22Rv1 (cell line): ENCODE results near the gene SEMA6D.

Source experiments
- H3K27ac ChIP-seq: fragments of 450-650 bp; 2 replicates; pipeline ENCODE4 v1.5.1; 2017
- ZFX ChIP-seq: fragments of 450-650 bp; IDR thresholded peaks from 2 replicates; pipeline ENCODE4 v1.6.1; 2017; ENCODE audit warnings: antibody characterized with exemption, borderline replicate concordance
- TF ChIP-seq, protein P1 (sequence below): fragments of 450-650 bp; IDR thresholded peaks from 2 replicates; pipeline ENCODE4 v1.5.1; 2017; ENCODE audit warnings: mild to moderate bottlenecking

The SEMA6D gene

DNA sequence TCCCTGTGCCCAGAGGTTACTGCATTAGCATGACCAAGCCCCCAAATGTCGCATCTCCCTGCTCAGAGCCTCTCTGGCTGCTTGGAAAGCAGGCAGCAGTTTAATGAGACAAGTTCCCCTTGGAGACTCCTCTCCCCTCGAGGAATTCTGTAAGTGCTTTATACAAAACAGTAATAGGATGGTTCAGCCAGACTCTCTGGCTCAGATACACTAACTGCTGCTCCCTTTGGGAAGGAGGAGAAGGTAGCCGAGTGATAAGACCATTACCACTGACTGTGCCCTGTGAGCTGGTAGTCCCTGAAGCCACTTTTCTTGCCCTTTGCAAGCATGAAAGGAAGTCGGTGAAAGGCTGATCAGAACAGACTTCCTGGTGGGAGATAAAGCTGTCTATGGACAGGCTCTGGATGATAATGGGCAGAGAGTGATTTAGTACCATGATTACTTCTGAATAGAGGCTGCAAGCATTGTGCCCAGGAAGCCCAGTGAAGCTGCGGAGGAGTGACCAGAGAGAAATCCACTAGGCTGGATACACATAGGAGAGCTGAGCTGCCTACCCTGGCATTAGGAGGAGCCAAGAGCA is 100.8 kb downstream of the SEMA6D start:
- TF ChIP-seq, protein P1, sequence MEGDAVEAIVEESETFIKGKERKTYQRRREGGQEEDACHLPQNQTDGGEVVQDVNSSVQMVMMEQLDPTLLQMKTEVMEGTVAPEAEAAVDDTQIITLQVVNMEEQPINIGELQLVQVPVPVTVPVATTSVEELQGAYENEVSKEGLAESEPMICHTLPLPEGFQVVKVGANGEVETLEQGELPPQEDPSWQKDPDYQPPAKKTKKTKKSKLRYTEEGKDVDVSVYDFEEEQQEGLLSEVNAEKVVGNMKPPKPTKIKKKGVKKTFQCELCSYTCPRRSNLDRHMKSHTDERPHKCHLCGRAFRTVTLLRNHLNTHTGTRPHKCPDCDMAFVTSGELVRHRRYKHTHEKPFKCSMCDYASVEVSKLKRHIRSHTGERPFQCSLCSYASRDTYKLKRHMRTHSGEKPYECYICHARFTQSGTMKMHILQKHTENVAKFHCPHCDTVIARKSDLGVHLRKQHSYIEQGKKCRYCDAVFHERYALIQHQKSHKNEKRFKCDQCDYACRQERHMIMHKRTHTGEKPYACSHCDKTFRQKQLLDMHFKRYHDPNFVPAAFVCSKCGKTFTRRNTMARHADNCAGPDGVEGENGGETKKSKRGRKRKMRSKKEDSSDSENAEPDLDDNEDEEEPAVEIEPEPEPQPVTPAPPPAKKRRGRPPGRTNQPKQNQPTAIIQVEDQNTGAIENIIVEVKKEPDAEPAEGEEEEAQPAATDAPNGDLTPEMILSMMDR: no peak
- TF ChIP-seq ZFX: no peak
- no peak overlapping the region for H3K27ac ChIP-seq

DNA sequence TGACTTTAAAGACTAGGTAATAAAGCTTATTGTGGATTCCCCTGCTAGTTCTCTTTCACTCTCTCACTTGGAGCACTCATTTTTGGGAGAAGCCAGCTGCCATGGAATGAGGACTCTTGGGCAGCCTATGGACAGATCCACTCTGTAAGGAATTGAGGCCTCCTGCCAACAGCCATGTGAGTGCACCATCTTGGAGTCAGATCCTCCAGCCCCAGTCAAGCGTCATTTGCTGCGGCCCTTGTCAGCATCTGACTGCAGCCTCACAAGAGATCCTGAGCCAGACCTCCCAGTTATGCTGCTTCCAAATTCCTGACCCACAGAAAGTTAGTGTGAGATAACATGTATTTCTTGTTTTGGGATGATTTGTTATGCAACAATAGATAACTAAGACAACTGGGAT is 101.9 kb downstream of the SEMA6D start:
- TF ChIP-seq, protein P1: no peak
- TF ChIP-seq ZFX: no peak
- no peak overlapping the region for H3K27ac ChIP-seq

DNA sequence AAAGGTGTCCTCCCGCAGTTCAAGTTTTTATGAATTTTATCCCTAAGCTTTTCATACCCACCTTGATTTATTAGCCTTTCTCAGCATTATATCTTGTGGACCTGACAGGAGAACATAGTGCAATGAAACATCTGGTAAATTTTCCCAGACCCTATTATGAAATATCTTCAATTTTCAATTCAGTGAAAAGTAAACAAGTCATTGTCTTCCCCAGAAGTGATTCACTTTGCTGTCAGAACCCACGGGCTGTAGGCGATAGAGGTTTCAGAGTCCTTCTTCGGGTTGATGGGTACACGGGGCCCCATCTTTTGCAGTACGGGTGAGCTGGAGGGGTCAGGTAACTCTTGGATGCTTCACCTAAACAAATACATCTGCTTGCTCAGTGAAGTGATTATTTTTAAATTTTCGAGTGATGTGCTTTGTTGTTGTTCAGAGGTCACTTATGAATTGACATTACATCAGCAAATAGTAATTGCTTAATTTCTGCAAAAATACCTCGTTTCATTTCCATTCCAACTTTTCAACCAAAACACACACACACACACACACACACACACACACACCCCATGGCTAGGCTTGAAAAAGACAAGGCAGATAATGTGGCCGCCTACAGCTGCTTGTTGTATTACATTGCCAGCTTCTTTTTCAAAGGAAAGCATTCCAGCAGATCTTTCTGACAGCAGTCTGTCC is 102.9 kb downstream of the SEMA6D start:
- TF ChIP-seq, protein P1: no peak
- TF ChIP-seq ZFX: no peak
- no peak overlapping the region for H3K27ac ChIP-seq

DNA sequence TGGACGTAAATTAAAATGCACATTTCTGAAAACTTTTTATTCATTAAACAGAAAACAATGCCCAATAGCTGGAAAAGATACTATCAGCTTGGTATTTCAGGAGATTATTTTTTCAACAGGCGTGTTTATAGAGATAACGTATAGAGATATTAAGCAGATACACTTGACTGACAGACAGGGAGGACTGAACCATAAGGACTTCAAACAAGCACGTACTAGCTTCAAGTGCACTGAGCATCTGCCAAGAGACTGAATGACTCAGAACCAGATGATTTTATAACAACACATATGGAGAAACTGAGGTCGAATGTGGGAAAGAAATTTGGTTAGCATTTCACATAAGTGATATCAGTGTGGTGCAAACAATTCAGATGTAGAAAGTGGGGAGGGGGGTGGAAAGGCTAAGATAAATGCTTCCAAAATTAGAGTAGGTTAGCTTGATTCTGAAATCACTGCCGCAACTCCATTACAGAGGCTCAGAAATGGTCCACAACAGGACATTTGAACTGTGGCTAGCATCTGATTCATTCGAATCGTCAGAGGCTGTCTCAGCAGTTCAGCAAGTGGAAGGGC is 103.5 kb downstream of the SEMA6D start:
- H3K27ac ChIP-seq: no peak overlapping the region
- TF ChIP-seq, protein P1: no peak
- TF ChIP-seq ZFX: no peak

GRCh38 chr15:47822048-47822447 is 104.7 kb downstream of the SEMA6D start:
- TF ChIP-seq, protein P1: no peak
- TF ChIP-seq ZFX: no peak
- H3K27ac ChIP-seq: no peak overlapping the region
